Retinal pigment epithelial cell (primary cell): ENCODE measurements around the gene CYFIP1.

Experiments
- DNase-seq: peaks from one replicate; pipeline ENCODE4 v3.0.0-alpha.2; 2010; ENCODE audit warnings: low read depth
- H3K4me3 ChIP-seq: 2 replicates; pipeline ENCODE4 v1.5.1; 2011; ENCODE audit warnings: mild to moderate bottlenecking, low read length, control low read depth, moderate library complexity
- TF ChIP-seq, protein P1 (sequence below): conservative IDR thresholded peaks from 2 replicates; pipeline ENCODE4 v1.5.1; 2011; ENCODE audit warnings: low read depth, low read length, control low read depth, inconsistent platforms

CYFIP1 gene

DNA sequence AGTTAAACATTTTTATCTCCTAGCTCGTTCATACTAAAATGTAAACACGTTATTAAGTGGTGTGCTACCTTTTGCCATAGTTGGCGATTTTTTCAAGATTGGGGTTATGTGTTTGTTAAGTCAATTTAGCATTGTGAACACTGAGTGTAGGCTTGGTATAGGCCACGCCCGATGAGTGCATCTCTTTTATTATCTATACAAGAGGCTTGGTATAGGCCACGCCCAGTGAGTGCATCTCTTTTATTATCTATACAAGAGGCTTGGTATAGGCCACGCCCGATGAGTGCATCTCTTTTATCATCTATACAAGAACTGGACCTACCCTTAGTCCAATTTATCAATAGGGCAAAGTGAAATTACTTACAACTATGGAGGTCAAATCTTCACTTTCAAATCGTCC, 71.3 kb downstream of the CYFIP1 start:
- DNase-seq, result no peak
- H3K4me3 ChIP-seq, result no peak overlapping the region
- TF ChIP-seq, protein P1, sequence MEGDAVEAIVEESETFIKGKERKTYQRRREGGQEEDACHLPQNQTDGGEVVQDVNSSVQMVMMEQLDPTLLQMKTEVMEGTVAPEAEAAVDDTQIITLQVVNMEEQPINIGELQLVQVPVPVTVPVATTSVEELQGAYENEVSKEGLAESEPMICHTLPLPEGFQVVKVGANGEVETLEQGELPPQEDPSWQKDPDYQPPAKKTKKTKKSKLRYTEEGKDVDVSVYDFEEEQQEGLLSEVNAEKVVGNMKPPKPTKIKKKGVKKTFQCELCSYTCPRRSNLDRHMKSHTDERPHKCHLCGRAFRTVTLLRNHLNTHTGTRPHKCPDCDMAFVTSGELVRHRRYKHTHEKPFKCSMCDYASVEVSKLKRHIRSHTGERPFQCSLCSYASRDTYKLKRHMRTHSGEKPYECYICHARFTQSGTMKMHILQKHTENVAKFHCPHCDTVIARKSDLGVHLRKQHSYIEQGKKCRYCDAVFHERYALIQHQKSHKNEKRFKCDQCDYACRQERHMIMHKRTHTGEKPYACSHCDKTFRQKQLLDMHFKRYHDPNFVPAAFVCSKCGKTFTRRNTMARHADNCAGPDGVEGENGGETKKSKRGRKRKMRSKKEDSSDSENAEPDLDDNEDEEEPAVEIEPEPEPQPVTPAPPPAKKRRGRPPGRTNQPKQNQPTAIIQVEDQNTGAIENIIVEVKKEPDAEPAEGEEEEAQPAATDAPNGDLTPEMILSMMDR, result no peak

DNA sequence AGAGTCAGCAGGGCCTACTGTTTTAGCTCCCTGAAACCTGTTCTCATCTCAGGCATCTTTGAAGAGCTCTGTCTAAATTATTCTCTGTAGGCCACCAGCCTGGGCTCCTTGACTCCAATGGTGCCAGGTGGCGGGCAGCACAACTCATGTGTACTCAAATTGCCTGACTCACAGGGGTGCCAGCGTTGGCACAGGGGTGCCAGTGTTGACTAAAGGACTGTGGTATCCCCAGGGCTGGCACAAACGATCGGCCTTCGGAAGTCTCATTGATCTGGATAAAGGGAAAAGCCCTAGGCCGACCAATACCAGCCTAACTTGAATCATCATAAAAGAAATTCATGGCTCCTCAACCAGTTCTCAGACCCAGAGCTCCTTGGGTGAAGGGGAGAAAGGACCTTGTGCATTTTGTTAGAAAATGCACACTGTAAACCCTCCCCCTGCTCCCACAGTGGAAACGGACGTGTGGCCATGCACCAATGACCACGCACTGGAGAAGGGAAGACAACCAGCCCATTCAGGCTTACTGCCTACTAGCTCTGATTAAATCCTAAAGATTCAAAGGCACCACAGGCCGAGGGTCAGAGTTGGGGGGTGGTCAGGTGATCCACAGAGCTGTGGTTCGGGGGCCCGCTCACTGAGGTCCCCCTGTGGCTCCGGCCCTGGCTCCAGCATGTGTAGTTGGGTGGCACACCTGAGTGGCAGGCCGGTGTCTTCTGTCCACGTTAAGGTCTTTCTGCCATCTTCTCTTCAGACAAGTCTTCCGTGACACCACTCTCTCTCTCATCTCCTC, 72.8 kb downstream of the CYFIP1 start:
- H3K4me3 ChIP-seq, result no peak overlapping the region
- DNase-seq, result no peak
- TF ChIP-seq, protein P1, result no peak

DNA sequence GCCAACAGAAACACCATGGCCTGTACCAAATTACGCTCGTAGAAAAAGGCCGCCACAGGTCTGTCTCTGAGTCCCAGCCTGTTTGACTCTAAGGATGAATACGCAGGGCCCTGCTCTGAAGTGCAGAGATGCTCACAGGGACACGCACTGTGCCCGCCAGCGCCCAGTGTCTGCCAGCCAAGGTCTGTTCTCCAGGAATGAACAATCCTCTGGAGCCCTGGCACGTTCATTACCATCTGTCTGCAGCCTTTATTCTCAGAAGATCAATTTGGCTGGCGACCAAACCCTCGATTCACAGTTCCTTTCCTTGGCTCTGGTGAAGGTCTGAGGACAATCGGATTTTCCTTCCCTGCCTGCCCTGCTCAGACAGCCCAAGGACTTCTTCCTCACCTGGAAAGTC, 75.4 kb downstream of the CYFIP1 start:
- no peak overlapping the region for H3K4me3 ChIP-seq
- TF ChIP-seq, protein P1, result no peak
- DNase-seq, result no peak

DNA sequence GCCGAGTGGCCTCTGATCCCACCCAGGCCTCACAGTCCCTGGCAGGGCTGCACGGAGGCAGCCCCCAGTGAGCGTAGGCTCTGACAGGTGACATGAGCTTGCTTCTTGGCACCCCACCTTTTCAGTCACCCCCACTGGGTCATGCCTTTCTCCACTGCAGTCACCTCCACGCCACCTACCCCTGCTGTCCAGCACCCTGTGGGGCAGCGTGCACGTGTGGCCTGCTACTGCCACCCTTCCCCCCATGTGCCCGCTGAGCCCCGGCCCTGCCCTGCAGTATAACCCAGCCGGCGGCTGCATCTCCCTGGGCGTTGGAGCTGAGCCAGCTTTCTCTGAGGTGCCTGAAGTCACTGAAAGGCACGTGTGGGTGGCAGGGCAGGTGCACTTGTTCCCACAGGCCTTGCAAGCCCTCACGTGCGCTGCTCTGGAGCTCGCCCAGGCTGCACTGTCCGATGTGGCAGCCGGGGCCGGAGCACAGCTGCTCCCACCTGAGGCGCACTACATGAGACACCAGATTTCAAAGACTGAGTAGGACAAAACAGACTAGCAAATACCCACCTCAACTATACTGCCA, 76.1 kb downstream of the CYFIP1 start:
- DNase-seq, result no peak
- TF ChIP-seq, protein P1, result no peak
- H3K4me3 ChIP-seq, result no peak overlapping the region

DNA sequence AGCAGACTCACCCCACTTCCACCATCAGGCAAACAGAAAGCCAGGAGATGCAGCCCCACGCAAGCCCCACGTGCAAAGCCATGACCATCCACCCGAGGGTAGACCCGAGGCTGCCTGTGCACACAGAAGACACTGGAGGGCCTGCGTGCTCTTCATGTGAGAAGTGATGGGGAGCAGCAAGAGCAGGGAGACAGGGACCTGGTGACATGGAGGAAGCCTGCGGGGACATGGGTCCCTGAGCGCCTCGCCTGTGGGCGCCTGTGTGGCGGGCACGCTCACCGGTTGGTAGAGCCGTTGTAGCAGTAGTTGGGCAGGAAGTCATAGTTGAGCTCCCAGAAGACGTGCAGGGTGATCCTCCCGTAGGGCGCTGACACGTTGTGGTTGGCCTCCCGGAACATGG, 76.7 kb downstream of the CYFIP1 start:
- TF ChIP-seq, protein P1, result no peak
- DNase-seq, result no peak
- no peak overlapping the region for H3K4me3 ChIP-seq

DNA sequence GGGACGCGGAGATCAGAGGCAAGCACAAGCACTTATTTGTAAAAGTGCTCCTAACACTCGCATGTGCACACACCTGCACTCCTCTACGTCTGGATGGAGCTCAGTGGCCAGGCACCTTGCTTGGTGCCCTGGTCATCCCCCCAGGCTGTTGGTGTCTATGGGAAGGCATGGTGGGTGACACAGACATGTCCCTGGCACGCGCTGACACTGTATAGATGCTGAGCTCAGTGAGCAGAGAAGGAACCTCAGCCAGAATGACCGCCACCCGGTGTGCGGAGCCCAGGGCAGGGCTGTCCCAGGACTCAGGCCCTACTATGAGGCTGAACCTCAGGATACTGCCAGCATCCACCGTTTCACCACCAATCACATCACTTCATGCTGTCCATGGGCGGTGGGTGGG, 77.2 kb downstream of the CYFIP1 start:
- TF ChIP-seq, protein P1, result no peak
- DNase-seq, result no peak
- no peak overlapping the region for H3K4me3 ChIP-seq

DNA sequence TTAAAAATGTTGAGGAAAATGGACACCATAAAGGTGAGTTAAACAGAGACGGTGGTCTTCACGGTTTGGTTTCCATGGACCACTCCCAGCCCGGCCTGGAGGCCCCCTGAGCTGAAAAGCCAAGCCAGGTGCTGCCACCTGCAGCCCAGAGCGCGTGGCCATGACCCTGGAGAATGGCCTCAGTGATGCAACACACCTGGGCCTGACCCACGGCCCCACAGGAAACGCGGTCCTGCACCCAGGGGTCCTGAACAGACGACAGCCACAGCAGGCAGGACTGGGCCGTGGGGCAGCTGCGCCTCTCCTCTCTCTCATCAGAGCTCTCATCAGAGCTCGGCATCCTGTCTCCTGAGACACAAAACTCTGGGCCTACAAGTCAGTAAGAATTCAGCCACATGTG, 77.6 kb downstream of the CYFIP1 start:
- TF ChIP-seq, protein P1, result no peak
- no peak for DNase-seq
- no peak overlapping the region for H3K4me3 ChIP-seq
